Stimulated activated CD8-positive, alpha-beta memory T cell treated with anti-CD3 and anti-CD28 coated beads, Interleukin-12 subunit alpha, Interleukin-12 subunit beta, amount 100 ng/mL, for 24 hours (primary cell): ENCODE results near the gene SCD.

Experiments
- DNase-seq: peaks from one replicate; pipeline ENCODE4 v3.0.0-alpha.2; 2020; ENCODE audit errors: extremely low read depth

The SCD gene

GRCh38 chr10:100401631-100402328 is 54.7 kb downstream of the SCD start:
- DNase-seq: no peak

GRCh38 chr10:100403734-100404133 is 56.7 kb downstream of the SCD start:
- DNase-seq: no peak

- DNase-seq: no peak
Observed at GRCh38 chr10:100413173-100413572, 66.1 kb downstream of the SCD start.
